A673 (cell line): ENCODE data around the gene LMCD1.

Source experiments
- EZH2 ChIP-seq: fragments of 200-600 bp; sonication (generic); IDR thresholded peaks from 2 replicates; pipeline ENCODE4 v1.6.1; 2017; ENCODE audit warnings: borderline replicate concordance, low read depth, mild to moderate bottlenecking, mixed read lengths, antibody characterized with exemption, low read length; ENCODE audit not compliant: poor library complexity, severe bottlenecking
- TF ChIP-seq, protein P1 (sequence below): fragments of 300-800, 200-600 bp; sonication (generic); conservative IDR thresholded peaks from 2 replicates; pipeline ENCODE4 v1.5.1; 2017; ENCODE audit warnings: low read depth, mild to moderate bottlenecking, antibody characterized with exemption, low read length, moderate library complexity, mixed read lengths

DNA sequence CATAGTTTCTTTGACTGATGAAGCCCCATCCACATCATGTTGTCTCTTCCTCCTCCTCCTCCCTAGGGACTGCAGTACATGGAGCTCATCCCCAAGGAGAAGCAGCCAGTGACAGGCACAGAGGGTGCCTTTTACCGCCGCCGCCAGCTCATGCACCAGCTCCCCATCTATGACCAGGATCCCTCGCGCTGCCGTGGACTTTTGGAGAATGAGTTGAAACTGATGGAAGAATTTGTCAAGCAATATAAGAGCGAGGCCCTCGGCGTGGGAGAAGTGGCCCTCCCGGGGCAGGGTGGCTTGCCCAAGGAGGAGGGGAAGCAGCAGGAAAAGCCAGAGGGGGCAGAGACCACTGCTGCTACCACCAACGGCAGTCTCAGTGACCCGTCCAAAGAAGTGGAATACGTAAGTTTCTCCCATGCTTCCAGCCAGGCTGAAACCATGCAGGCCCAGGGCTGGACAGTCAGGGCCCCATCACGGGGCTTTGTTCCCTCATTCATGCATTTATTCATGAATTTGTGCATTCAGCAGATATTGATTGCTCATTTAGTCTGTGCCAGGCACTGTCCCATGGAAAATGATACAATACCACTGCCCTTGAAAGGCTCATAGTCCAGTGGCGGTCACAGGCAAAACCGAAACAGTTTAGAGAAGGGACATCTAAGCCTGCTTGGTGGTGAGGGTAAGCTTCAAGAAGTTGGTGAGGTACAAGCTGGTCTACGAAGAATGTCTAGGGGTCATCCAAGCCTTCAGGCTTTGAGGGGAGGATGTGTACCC, 47.1 kb downstream of the LMCD1 start:
- TF ChIP-seq, protein P1, sequence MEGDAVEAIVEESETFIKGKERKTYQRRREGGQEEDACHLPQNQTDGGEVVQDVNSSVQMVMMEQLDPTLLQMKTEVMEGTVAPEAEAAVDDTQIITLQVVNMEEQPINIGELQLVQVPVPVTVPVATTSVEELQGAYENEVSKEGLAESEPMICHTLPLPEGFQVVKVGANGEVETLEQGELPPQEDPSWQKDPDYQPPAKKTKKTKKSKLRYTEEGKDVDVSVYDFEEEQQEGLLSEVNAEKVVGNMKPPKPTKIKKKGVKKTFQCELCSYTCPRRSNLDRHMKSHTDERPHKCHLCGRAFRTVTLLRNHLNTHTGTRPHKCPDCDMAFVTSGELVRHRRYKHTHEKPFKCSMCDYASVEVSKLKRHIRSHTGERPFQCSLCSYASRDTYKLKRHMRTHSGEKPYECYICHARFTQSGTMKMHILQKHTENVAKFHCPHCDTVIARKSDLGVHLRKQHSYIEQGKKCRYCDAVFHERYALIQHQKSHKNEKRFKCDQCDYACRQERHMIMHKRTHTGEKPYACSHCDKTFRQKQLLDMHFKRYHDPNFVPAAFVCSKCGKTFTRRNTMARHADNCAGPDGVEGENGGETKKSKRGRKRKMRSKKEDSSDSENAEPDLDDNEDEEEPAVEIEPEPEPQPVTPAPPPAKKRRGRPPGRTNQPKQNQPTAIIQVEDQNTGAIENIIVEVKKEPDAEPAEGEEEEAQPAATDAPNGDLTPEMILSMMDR, result no peak
- TF ChIP-seq EZH2, result no peak
